Gastrocnemius medialis (tissue), 4 donors: ENCODE results near the gene GPSM3. TPM values are rescaled to one million over a fixed set of nuclear protein-coding genes. Genes with fewer than 3 reads are reported as not detected.

Source experiments
- ATAC-seq, 2 donors: fragments of 150-250 bp; one replicate each; pipeline ENCODE4 v1.9.1; 2016
- DNase-seq, 2 donors: peaks; one replicate each; pipeline ENCODE4 v3.0.0-alpha.2; 2019
- H3K27ac ChIP-seq, 4 donors: fragments of 200-600 bp; sonication (generic); 1 replicate in 1 of 4; 2 replicates in 3 of 4; pipeline ENCODE4 v1.5.1; 2016 to 2018; ENCODE audit warnings: mild to moderate bottlenecking in 2 of 4, moderate library complexity in 1 of 4
- H3K27me3 ChIP-seq, 3 donors: fragments of 200-600 bp; sonication (generic) in 2 of 3; 1 replicate in 1 of 3; 2 replicates in 2 of 3; pipeline versions ENCODE4 v1.5.1 to v1.6.0; 2016 to 2019; ENCODE audit warnings: mild to moderate bottlenecking in 1 of 3, moderate library complexity in 1 of 3
- H3K36me3 ChIP-seq, 2 donors: fragments of 200-600 bp; sonication (generic) in 1 of 2; one replicate each; pipeline ENCODE4 v1.5.1; 2017 to 2018
- H3K4me1 ChIP-seq, 2 donors: fragments of 200-600 bp; sonication (generic) in 1 of 2; one replicate each; pipeline ENCODE4 v1.5.1; 2016 to 2017; ENCODE audit warnings: mild to moderate bottlenecking in 2 of 2
- H3K4me3 ChIP-seq, 4 donors: fragments of 200-600 bp; sonication (generic) in 3 of 4; 1 replicate in 1 of 4; 2 replicates in 3 of 4; pipeline ENCODE4 v1.5.1; 2016 to 2019; ENCODE audit warnings: mild to moderate bottlenecking in 2 of 4
- H3K9me3 ChIP-seq, 3 donors: fragments of 200-600 bp; sonication (generic) in 2 of 3; 1 replicate in 1 of 3; 2 replicates in 2 of 3; pipeline ENCODE4 v1.5.1; 2016 to 2019
- CTCF ChIP-seq, 5 experiments: fragments of 450-650 bp in 3 of 5; fragments of 200-600 bp in 2 of 5; sonication (generic) in 2 of 5; IDR thresholded peaks in 4 of 5; conservative IDR thresholded peaks in 1 of 5; 1 replicate in 4 of 5; 2 replicates in 1 of 5; pipeline ENCODE4 v1.5.1; 2016 to 2019; ENCODE audit warnings: antibody characterized with exemption in 5 of 5, mild to moderate bottlenecking in 3 of 5, moderate library complexity in 3 of 5
- POLR2A ChIP-seq, 2 donors: fragments of 450-650 bp; IDR thresholded peaks; one replicate each; pipeline ENCODE4 v1.6.1; 2017; ENCODE audit warnings: antibody characterized with exemption in 2 of 2, mild to moderate bottlenecking in 2 of 2, moderate library complexity in 2 of 2
- in situ Hi-C, 4 donors: fragments of 200-750 bp; cut with MboI; loops; one replicate each; pipeline versions ENCODE4 v1.15.0 to v1.8.0; 2017; ENCODE audit warnings: low sequenced_read_pairs in 4 of 4
- intact Hi-C: fragments of 100-400 bp; cut with DNase I; formaldehyde crosslinking; loops from one replicate; pipeline ENCODE4 v1.15.1; 2023; ENCODE audit warnings: low total_unique reads
- total RNA-seq, 4 donors: library from RNA; depleted of rRNA; stranded (reverse); fragments of >200 nt; gene quantifications; one replicate each; pipeline versions ENCODE4 v1.1.0 to v1.2.3, GENCODE V29; 2016

GPSM3 gene
- total RNA-seq, 4 donors from 2014 or later, result 2.2 to 2.9 (median 2.3) TPM; not detected in 1

- TF ChIP-seq CTCF (IDR thresholded peaks at IDR 0.05 in 4 of 5, conservative IDR thresholded peaks at IDR 0.05 in 1 of 5) (no peak), POLR2A (IDR thresholded peaks at IDR 0.05) (no peak)
- Histone ChIP-seq H3K36me3 (peaks cover 0 to 12% of the 10 kb centered on the region in 2 donors), H3K9me3 (no peaks in the 10 kb centered on the region), H3K4me1 (peaks cover 25 to 29% of the 10 kb centered on the region in 2 donors), H3K27ac (peak within 1 kb of the TSS; percentile 77 to 93 (median 87)), H3K4me3 (peak within 1 kb of the TSS in 3 of 4 donors; percentile 83 to 97 (median 86)), H3K27me3 (peaks cover 18 to 32% (median 23%) of the 10 kb centered on the region in 3 donors)
- DNase-seq (no peak), ATAC-seq (no peak)
- in situ Hi-C loops, result no loop called here
- intact Hi-C loops, result loop anchor here (2.0 kb wide), 1 partner anchor 21 kb away; the partner anchor contains the start of gene FKBPL
Measured at GRCh38 chr6:32151863-32152768, 40.3 kb downstream of the GPSM3 start, which contains the start of gene PRRT1. PRRT1 (minus strand) TSS chr6:32151939; CDS start chr6:32151827, 112 bp downstream.

GRCh38 chr6:32151181-32151862 lies 41.1 kb downstream of the GPSM3 start:
- H3K4me1 ChIP-seq, result peaks cover 25 to 29% of the 10 kb centered on the region in 2 donors
- ATAC-seq (no peak), DNase-seq (no peak)
- TF ChIP-seq POLR2A (IDR thresholded peaks at IDR 0.05), result no peak
- TF ChIP-seq CTCF (IDR thresholded peaks at IDR 0.05 in 4 of 5, conservative IDR thresholded peaks at IDR 0.05 in 1 of 5), result no peak
- peak overlapping the region in 3 of 4 donors; percentile 25 to 43 (median 39) for H3K4me3 ChIP-seq
- H3K9me3 ChIP-seq, result no peaks in the 10 kb centered on the region
- H3K27me3 ChIP-seq, result peaks cover 18 to 32% (median 23%) of the 10 kb centered on the region in 3 donors
- H3K36me3 ChIP-seq, result peaks cover 0 to 7% of the 10 kb centered on the region in 2 donors
- intact Hi-C loops, result no loop called here
- H3K27ac ChIP-seq, result peak overlapping the region in 1 of 4 donors; percentile 17
- in situ Hi-C loops, result no loop called here

GRCh38 chr6:32149932-32150870 lies 42.2 kb downstream of the GPSM3 start:
- no peak overlapping the region for H3K4me3 ChIP-seq
- ATAC-seq, result no peak
- in situ Hi-C loops, result loop anchor here in 1 of 4 donors (25.0 kb wide), 1 partner anchor 188 kb away; the partner anchor contains the start of genes DXO, NELFE and SKIC2
- TF ChIP-seq POLR2A (IDR thresholded peaks at IDR 0.05) (no peak), CTCF (IDR thresholded peaks at IDR 0.05 in 4 of 5, conservative IDR thresholded peaks at IDR 0.05 in 1 of 5) (no peak)
- H3K9me3 ChIP-seq, result no peaks in the 10 kb centered on the region
- intact Hi-C loops, result no loop called here
- H3K36me3 ChIP-seq, result no peaks in the 10 kb centered on the region
- H3K27me3 ChIP-seq, result peaks cover 18 to 32% (median 23%) of the 10 kb centered on the region in 3 donors
- no peak for DNase-seq
- no peak overlapping the region for H3K27ac ChIP-seq
- peaks cover 20 to 23% of the 10 kb centered on the region in 2 donors for H3K4me1 ChIP-seq
